Activated CD8-positive, alpha-beta memory T cell treated with anti-CD3 and anti-CD28 coated beads, Interleukin-2, amount 50 U/mL, for 24 hours (primary cell): ENCODE measurements around the gene FHIT.

ENCODE experiments used
- DNase-seq: peaks from one replicate; pipeline ENCODE4 v3.0.0-alpha.2; 2020; ENCODE audit errors: extremely low read depth

The FHIT gene

GRCh38 chr3:59730591-59730990 lies 1520.7 kb downstream of the FHIT start:
- DNase-seq = no peak

GRCh38 chr3:59728587-59728908 lies 1522.7 kb downstream of the FHIT start:
- DNase-seq = no peak

DNA sequence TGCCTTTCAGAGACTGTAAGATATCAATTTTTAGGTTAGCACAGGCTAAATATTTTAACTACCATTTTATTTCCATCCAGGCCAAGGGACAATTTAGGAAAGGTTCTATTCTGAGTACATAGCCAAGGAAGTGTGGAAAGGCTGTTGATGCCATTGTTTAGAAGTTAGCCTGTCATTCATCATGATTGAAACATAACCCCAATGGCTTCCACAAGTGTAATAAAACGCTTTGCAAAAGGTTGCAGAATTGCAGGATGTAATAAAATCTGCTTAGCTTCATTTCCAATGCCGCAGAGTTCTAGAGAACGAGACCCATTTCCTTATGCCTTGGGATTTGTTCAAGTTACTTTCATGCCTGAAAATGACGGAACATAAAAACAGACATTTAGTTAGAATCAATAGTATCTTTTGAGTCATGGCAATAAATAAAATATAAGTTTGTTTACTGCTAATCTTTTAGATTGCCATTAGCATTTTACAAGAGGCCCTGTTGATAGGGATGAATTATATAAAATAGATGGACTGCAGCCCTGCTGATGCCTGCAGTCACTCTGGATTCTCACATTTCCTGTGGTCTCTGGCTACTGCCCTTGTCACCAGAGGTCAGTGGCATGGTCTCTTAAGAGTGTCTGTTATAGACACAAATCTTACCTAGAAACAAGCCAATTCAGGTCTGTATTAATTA lies 1523.2 kb downstream of the FHIT start:
- no peak for DNase-seq

GRCh38 chr3:59726279-59726678 lies 1525.0 kb downstream of the FHIT start:
- DNase-seq = no peak

- DNase-seq = no peak
Observed at GRCh38 chr3:59717679-59718205, 1533.5 kb downstream of the FHIT start.

GRCh38 chr3:59714066-59714465 lies 1537.2 kb downstream of the FHIT start:
- no peak for DNase-seq

GRCh38 chr3:59710554-59710953 lies 1540.7 kb downstream of the FHIT start:
- no peak for DNase-seq

DNA sequence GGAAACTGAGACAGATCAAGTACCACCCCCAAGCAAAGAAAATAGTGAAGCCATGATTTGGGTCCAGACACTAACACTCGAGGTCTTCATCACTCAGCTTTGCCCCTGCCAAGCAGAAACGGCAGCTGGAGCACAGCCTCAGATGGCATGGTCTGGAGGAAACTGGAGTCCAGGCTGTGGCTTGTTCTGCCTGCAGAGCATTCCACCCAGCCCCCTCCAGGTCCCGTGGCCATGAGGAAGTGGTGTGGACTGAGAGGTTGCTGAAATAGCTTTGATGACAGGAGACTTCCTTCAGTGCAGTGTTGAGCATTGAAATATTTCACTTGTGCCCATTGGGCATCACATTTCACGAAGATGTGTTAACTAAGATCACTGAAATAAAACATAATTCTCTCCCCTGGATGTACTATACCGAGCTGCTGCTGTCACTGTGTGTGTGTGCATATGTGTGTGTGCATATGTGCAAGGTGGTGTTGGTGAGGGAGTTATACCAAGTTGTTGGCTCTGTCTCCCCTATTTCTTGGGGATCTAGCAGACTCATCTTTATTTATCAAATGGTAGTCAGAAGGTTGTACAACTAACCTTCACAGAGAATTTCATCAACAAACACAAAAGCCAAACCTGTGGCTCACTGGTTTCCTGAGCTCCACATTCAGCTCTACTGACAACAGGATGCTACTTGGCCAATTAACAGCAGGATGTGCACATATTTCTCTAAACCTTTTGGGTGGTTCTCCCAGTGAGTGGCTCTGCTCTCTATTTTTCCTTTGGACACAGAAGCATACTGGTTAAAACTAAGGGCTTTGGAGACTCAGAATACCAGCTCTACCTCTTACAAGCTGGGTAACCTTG lies 1541.3 kb downstream of the FHIT start:
- no peak for DNase-seq

DNA sequence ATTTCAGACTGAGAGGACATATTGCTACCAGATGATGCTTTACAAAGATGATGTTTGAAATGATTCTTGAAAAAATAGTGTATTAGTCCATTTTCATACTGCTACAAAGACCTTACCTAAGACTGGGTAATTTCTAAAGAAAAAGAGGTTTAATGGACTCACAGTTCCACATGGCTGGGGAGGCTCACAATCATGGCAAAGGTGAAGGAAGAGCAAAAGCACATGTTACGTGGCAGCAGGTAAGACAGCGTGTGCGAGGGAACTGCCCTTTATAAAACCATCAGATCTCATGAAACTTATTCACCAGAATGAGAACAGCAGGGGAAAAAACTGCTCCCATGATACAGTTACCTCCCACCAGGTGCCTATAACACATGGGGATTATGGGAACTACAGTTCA lies 1543.0 kb downstream of the FHIT start:
- DNase-seq = no peak

- no peak for DNase-seq
Observed at GRCh38 chr3:59704292-59704691, 1547.0 kb downstream of the FHIT start.

DNA sequence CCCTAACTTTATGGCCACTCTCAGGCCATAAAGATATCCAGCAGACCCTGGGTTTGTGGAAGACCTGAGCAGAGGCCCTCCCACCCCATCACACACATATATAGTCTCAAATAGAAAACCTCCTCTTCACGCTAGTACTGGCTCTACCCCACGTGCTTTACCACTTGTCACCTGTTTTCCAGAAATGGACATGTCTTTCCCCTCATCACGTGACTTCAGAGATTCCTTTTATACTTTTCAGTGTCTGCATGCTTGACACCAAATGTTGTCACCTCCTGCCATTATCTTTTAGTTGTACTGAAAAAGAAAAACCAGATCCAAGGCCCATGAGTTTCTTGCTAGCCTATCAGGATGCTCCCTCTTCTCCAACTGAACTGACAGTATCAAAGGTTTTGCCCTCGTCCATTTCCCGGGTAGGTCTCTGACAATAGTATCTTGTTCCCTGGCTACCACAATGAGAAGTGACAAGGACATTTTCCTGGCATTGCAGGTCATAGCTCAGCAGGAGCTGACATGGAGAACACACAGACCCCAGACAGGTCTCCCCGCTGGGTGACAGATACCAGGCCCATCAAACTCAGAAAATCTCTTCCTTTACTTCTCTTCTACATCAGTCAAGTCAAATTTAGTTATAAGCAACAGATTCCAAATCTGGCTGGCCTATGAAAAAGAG lies 1551.5 kb downstream of the FHIT start:
- DNase-seq = no peak
